Fibroblast of skin of right biceps (primary cell): ENCODE results near the gene TBC1D3L.
"Not testable (repeated sequence)": the region's sequence is repeated elsewhere in the genome, so short reads cannot be mapped to it uniquely, and the experiment has no call there.

Source experiments
- DNase-seq: peaks from one replicate; pipeline ENCODE4 v3.0.0-alpha.2; 2013

Gene TBC1D3L

DNA sequence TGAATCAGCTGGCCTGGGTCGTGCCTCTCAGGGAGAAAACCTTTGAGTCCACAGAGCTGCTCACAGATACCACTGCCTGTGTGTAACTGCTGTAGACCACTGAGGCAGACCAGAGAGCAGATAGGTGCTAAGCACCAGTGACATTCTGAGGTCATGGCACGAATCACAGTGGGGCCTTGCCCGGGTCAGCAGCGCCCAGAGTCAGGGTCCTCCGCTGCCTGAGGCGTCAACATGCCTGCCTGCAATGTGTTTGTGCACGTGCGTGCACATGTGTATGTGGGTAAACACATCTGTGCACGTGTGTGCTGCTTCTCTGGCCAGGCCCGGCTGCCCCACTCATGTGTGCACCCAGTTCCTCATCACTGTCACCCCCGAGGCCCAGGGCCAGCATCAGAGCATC lies at the start of gene TBC1D3L:
TBC1D3L (minus strand) TSS at position 101 of the 400 bp plus-strand sequence. CDS start 1,540 bp downstream, outside the sequence.
- DNase-seq = not testable (repeated sequence)

DNA sequence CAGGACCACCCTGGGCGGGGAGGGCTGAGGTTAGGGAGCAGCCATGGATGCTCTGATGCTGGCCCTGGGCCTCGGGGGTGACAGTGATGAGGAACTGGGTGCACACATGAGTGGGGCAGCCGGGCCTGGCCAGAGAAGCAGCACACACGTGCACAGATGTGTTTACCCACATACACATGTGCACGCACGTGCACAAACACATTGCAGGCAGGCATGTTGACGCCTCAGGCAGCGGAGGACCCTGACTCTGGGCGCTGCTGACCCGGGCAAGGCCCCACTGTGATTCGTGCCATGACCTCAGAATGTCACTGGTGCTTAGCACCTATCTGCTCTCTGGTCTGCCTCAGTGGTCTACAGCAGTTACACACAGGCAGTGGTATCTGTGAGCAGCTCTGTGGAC lies 14.8 kb upstream of the TBC1D3L start, which contains the start of gene TBC1D3D:
TBC1D3D (plus strand) TSS at position 301 of the 400 bp plus-strand sequence. CDS start 1,585 bp downstream, outside the sequence.
- DNase-seq = not testable (repeated sequence)
